Activated naive CD8-positive, alpha-beta T cell treated with anti-CD3 and anti-CD28 coated beads, Interleukin-2, amount 10 ng/mL, durations not matched to agents 7 days and 5 days (primary cell): ENCODE data around the gene NKAIN4. TPM values are rescaled to one million over a fixed set of nuclear protein-coding genes. Genes with fewer than 3 reads are reported as not detected.
A peak's percentile ranks its signal among the peaks of the same experiment; 100 is the strongest.

Source experiments
- ATAC-seq: fragments of 150-1000 bp; cut with Tn5 transposase; one replicate; pipeline ENCODE4 v1.10.0; 2021; ENCODE audit warnings: low read depth, moderate library complexity
- POLR2A ChIA-PET: fragments of 350-600 bp; sonication (Branson Sonifier 250); formaldehyde crosslinking; loops from one replicate; lab custom pipeline; 2021; ENCODE audit warnings: antibody characterized with exemption; lab: Charles Lee
- DNase-seq: peaks from one replicate; pipeline ENCODE4 v3.0.0; 2021
- H3K27ac Mint-ChIP-seq: one replicate; pipeline ENCODE4 v1.8.0; 2022; ENCODE audit warnings: mild to moderate bottlenecking, mixed read lengths
- H3K27me3 Mint-ChIP-seq: one replicate; pipeline ENCODE4 v1.8.0; 2022; ENCODE audit warnings: mild to moderate bottlenecking, moderate library complexity, mixed read lengths
- H3K36me3 Mint-ChIP-seq: one replicate; pipeline ENCODE4 v1.8.0; 2021; ENCODE audit warnings: mild to moderate bottlenecking, mixed read lengths
- H3K4me1 Mint-ChIP-seq: one replicate; pipeline ENCODE4 v1.8.0; 2021; ENCODE audit warnings: mixed read lengths
- H3K4me3 Mint-ChIP-seq: one replicate; pipeline ENCODE4 v1.8.0; 2022; ENCODE audit warnings: mild to moderate bottlenecking, moderate library complexity, mixed read lengths
- H3K9me3 Mint-ChIP-seq: one replicate; pipeline ENCODE4 v1.8.0; 2021; ENCODE audit warnings: mixed read lengths
- total RNA-seq, 2 experiments: library from RNA; stranded (reverse); gene quantifications; one replicate each; pipeline ENCODE4 v1.2.3, GENCODE V29; 2021

NKAIN4 gene
- total RNA-seq, 2 experiments from 2014 or later = not detected

DNA sequence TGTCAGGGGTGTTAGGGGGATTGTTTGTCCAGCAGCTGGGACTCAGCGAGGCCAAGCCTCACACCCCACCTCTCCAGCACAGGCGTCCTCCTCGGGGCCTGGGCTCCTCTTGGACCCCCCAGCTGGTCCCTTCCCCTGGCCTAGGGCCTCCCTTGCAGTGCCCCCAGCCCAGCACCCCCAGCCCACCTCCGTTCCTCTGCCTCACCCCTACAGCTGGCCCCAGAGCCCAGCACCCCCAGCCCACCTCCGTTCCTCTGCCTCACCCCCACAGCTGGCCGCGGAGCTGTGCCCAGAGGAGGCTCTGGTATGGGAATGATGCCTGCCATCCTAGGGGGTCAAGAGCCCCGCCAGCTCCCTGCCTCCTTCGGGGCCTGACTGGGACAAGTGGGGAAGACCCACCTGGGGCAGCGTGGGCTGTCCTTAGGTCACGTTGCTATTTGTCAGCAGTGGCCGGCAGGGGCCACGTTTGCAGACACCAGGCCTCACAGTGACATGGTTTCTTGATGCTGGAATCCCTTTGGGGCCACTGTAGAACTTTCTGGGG, 30.8 kb upstream of the NKAIN4 start:
- Mint-ChIP-seq H3K9me3 (no peaks in the 10 kb centered on the region), H3K4me3 (peak overlapping the region; percentile 65), H3K4me1 (peaks cover 2% of the 10 kb centered on the region), H3K27me3 (no peaks in the 10 kb centered on the region), H3K36me3 (peaks cover 3% of the 10 kb centered on the region), H3K27ac (peak overlapping the region; percentile 75)
- POLR2A ChIA-PET = interaction anchor here (0.6 kb wide), 1 partner anchor 10 kb away, joined by 3 read pairs; no protein-coding TSS in a partner anchor
- DNase-seq (no peak), ATAC-seq (no peak)

DNA sequence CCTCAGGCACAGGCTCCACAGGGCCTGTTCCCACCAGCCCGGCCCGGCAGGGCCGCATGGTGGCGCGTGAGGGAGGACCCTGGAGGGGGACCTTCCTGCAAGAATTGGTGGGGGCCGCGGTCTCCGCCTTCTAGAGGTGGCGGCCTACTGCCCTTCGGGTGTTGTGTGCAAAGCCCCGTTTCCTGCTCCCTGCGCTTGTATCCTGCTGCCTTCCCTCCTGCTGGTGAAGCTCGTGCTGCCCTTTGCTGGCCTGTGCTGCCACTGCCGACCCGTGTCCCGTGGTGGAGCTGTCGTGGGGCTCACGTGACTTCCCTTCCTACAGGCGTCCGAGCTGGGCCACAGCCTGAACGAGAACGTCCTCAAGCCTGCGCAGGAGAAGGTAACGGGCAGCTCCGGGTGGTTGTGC, 30.3 kb upstream of the NKAIN4 start:
- peak overlapping the region; percentile 75 for H3K27ac Mint-ChIP-seq
- ATAC-seq (peak; percentile 23), DNase-seq (no peak)
- H3K4me3 Mint-ChIP-seq = peak overlapping the region; percentile 65
- POLR2A ChIA-PET = interaction anchor here (0.6 kb wide), 1 partner anchor 9 kb away, joined by 3 read pairs; no protein-coding TSS in a partner anchor
- no peaks in the 10 kb centered on the region for H3K27me3 Mint-ChIP-seq
- no peaks in the 10 kb centered on the region for H3K9me3 Mint-ChIP-seq
- peaks cover 2% of the 10 kb centered on the region for H3K4me1 Mint-ChIP-seq
- peaks cover 3% of the 10 kb centered on the region for H3K36me3 Mint-ChIP-seq

DNA sequence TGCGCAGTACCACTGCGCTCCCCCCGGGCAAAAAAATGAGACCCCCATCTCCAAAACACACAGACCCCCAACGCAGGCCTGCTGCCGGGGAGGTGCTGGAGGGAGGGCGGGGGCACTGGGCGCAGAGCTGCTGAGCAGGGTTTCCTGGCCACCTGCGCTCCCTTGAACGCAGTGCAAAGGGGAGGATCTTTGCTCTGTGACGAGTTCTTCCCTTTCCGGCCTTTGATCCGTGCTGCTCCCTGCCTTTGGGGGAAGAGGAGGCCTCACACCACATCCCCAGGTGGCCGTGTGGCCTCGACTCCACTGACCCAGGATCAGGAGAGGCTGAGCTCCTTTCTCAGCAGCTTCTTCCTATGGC, 29.8 kb upstream of the NKAIN4 start:
- Mint-ChIP-seq H3K27ac (peak overlapping the region; percentile 89), H3K4me1 (peaks cover 2% of the 10 kb centered on the region), H3K27me3 (no peaks in the 10 kb centered on the region), H3K4me3 (peak overlapping the region; percentile 67), H3K36me3 (peaks cover 3% of the 10 kb centered on the region), H3K9me3 (no peaks in the 10 kb centered on the region)
- ATAC-seq = peak; percentile 66
- POLR2A ChIA-PET = interaction anchor here (0.8 kb wide), 1 partner anchor 11 kb away, joined by 4 read pairs; the partner anchor contains the start of gene ARFGAP1
- DNase-seq = no peak

DNA sequence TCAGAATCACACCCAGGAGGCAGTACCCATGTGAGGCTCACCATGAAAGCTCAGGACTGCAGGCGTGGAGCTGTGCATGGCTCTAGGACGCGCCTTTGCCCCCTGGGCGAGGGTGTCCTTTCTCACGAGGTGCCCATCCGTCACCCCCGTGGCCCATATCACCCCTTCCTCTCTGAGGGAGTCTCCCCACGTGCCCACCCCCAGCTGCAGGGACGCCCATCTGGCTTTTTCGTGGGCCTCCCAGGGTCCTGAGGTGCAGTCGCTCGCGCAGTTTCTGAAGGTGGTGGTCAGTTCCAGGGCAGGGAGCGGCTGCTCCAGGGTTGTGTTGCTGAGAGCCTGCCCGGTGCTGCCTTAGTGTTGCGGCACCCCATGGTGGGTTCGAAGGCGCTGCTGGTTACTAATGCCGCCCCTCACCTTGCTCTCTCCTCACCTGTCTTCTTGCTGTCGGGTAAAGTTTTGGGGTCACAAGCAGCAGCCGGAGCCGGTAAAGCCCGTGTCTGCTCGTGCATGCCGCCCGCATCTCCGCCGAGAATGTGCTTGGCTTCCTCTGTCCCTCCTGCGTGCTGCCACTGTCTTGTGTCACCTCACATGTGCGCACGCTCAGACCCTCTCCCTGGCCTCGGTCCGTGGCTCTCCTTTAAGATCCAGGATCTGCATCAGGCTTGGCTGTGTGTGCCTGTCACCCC, 29.3 kb upstream of the NKAIN4 start:
- no peaks in the 10 kb centered on the region for H3K27me3 Mint-ChIP-seq
- DNase-seq (no peak), ATAC-seq (peak; percentile 32)
- peak overlapping the region; percentile 67 for H3K4me3 Mint-ChIP-seq
- POLR2A ChIA-PET = interaction anchor here (0.8 kb wide), 1 partner anchor 11 kb away, joined by 4 read pairs; the partner anchor contains the start of gene ARFGAP1
- H3K27ac Mint-ChIP-seq = peak overlapping the region; percentile 89
- H3K9me3 Mint-ChIP-seq = no peaks in the 10 kb centered on the region
- H3K4me1 Mint-ChIP-seq = peaks cover 2% of the 10 kb centered on the region
- peaks cover 3% of the 10 kb centered on the region for H3K36me3 Mint-ChIP-seq

DNA sequence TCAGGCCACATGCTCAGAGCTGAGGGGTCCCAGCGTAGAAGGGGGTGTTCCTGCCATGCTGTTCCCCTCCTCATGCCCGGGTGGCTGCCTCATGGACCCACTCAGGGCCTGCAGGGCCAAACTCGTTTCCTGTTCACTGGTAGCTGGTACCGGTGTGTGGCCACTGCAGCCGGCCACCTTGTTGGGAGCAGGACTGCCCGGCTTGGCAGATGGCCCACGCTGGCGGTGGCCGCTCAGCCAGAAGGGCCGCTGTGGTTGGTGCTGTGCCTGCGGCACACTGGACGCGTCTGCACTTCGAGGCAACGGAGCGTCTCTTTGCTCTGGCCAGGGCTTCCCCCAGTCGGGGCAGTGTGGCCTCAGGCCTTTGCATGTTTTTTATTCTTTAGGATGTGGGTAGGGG, 28.7 kb upstream of the NKAIN4 start:
- POLR2A ChIA-PET = no interaction called here
- no peak overlapping the region for H3K4me3 Mint-ChIP-seq
- no peaks in the 10 kb centered on the region for H3K9me3 Mint-ChIP-seq
- H3K27ac Mint-ChIP-seq = no peak overlapping the region
- no peak for DNase-seq
- H3K4me1 Mint-ChIP-seq = peaks cover 2% of the 10 kb centered on the region
- H3K27me3 Mint-ChIP-seq = no peaks in the 10 kb centered on the region
- H3K36me3 Mint-ChIP-seq = peaks cover 3% of the 10 kb centered on the region
- ATAC-seq = no peak

DNA sequence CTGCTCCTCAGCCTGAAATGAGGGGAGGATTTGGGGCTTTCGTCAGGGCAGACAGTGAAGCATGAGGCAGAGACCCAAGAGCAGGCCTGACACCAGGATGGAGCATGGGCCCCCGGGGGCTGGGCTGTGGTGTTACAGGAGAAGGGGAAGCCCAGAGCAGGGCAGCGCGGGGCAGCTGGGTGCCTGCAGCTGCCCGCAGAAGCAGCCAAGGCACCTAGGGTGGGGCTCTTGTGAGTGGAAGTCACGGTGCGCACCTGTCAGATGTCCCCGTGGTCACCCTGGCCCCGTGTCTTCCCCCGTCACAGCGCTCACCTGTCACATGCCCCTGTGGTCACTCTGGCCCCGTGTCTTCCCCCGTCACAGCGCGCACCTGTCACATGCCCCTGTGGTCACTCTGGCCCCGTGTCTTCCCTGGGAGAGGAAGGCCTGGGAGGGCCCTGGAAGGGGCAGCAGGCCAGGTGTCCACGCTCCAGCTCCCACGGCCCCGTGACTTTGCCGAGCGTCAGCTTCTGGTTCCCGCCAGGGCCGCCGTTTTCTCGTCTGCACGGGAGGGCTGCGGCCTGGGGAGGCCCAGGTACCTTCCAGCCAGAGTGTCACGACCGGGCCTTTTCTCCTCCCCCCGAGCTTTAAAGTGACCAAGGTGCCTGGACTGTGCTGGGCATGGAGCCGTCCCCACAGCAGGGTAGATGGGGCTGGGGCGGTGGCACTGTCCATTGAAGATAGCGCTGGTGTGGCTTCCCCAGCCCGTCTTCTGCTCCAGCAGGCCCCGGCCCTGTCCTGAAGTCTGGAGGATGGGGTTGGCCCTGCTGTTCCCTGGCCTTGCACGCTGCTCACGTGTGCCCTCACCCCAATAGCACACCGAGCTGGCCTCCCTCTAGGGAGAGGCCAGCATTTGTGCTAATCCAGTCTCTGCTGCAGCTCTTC, 27.7 kb upstream of the NKAIN4 start:
- ATAC-seq (no peak), DNase-seq (no peak)
- Mint-ChIP-seq H3K4me3 (no peak overlapping the region), H3K27me3 (no peaks in the 10 kb centered on the region), H3K36me3 (peaks cover 3% of the 10 kb centered on the region), H3K9me3 (no peaks in the 10 kb centered on the region), H3K4me1 (peaks cover 2% of the 10 kb centered on the region), H3K27ac (no peak overlapping the region)
- POLR2A ChIA-PET = no interaction called here

DNA sequence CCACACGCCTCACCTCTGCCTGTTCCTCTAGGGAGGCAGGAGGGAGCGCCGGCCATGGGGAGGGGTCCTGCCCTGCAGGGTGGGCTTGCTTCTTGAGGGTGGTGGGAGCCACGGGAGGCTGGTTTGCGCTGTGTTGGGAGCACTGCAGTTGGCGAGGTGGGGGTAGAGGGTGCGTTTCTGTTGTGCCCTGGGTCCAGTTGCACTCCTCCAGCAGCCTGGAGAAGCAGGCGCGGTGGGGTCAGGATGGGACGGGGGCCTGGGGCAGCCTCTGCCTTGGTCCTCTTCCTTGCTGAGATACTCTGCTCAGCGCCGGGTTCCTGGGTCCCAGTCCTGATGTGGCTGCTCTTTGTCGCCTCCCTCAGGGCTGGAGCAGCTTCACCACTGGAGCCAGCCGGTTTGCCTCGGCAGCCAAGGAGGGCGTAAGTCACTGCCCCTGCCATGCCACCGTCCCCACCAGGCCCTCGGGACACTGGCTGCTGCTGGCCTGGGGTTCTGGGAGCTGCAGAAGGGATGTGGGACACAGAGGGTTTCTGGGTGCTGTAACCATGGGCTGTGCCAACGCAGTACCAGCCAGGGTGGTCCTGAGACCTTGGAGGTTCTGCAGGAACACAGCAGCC, 26.8 kb upstream of the NKAIN4 start:
- peaks cover 2% of the 10 kb centered on the region for H3K4me1 Mint-ChIP-seq
- POLR2A ChIA-PET = no interaction called here
- no peak for DNase-seq

DNA sequence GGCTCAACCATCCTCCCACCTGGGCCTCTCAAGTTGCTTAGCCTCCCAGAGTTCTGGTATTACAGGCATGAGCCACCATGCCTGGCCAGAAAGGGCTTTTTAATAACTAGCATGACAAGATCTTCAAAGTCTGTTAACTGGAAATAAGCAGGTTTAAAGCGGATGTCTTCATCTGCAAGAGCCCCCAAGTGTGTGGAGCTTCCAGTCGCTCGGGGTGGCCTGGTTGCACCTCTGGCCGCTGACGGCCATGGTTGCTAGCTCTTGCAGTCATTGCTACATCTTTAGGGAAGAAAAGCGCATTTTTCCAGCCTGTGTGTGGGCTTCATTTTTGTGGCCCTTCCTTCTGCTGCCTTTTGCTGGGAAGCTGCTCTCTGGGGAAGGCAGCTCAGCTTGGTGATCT, 26.1 kb upstream of the NKAIN4 start:
- H3K36me3 Mint-ChIP-seq = peaks cover 3% of the 10 kb centered on the region
- POLR2A ChIA-PET = no interaction called here
- H3K27ac Mint-ChIP-seq = no peak overlapping the region
- no peak for ATAC-seq
- no peak overlapping the region for H3K4me3 Mint-ChIP-seq
- H3K27me3 Mint-ChIP-seq = no peaks in the 10 kb centered on the region
- no peaks in the 10 kb centered on the region for H3K9me3 Mint-ChIP-seq
- DNase-seq = no peak
- H3K4me1 Mint-ChIP-seq = peaks cover 2% of the 10 kb centered on the region

More for the DNA sequence above, 26.8 kb upstream of the NKAIN4 start:
- peaks cover 3% of the 10 kb centered on the region for H3K36me3 Mint-ChIP-seq
- ATAC-seq = no peak
- H3K9me3 Mint-ChIP-seq = no peaks in the 10 kb centered on the region
- no peak overlapping the region for H3K27ac Mint-ChIP-seq
- H3K4me3 Mint-ChIP-seq = no peak overlapping the region
- no peaks in the 10 kb centered on the region for H3K27me3 Mint-ChIP-seq

DNA sequence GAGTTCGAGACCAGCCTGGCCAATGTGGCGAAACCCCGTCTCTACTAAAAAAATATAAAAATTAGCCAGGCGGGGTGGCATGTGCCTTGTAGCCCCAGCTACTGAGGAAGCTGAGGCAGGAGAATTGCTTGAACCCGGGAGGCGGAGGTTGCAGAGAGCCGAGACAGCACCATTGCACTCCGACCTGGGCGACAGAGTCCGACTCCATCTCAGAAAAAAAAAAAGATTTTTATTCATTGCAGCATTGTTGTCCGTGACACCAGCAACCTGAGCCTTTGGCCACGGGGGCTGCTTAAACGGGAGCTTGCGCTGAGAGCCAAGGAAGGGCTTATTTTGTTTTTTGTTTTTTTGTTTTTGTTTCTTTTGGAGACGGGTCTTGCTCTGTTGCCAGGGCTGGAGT, 25.7 kb upstream of the NKAIN4 start:
- POLR2A ChIA-PET = no interaction called here

DNA sequence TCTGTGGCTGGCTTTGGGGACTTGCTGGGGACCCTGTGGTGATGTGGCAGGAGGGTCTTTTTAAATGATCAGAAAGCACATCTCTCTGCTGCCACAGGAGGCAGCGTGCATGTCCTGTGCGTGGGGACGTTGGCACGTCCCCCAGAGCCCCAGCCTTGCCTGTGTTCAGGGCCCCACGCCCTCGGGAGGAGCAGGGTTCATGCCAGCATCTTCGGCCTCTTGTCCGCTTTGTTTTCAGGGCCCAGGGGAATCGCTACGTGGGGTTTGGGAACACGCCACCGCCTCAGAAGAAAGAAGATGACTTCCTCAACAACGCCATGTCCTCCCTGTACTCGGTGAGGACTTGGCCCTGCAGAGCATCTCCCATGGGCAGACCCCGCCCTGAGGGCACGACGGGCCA, 24.4 kb upstream of the NKAIN4 start:
- H3K36me3 Mint-ChIP-seq = peaks cover under 1% of the 10 kb centered on the region
- POLR2A ChIA-PET = no interaction called here

More for the DNA sequence above, 25.7 kb upstream of the NKAIN4 start:
- Mint-ChIP-seq H3K4me3 (no peak overlapping the region), H3K9me3 (no peaks in the 10 kb centered on the region), H3K27ac (no peak overlapping the region), H3K4me1 (peaks cover 4% of the 10 kb centered on the region), H3K36me3 (peaks cover 3% of the 10 kb centered on the region), H3K27me3 (no peaks in the 10 kb centered on the region)
- DNase-seq = no peak
- ATAC-seq = no peak

DNA sequence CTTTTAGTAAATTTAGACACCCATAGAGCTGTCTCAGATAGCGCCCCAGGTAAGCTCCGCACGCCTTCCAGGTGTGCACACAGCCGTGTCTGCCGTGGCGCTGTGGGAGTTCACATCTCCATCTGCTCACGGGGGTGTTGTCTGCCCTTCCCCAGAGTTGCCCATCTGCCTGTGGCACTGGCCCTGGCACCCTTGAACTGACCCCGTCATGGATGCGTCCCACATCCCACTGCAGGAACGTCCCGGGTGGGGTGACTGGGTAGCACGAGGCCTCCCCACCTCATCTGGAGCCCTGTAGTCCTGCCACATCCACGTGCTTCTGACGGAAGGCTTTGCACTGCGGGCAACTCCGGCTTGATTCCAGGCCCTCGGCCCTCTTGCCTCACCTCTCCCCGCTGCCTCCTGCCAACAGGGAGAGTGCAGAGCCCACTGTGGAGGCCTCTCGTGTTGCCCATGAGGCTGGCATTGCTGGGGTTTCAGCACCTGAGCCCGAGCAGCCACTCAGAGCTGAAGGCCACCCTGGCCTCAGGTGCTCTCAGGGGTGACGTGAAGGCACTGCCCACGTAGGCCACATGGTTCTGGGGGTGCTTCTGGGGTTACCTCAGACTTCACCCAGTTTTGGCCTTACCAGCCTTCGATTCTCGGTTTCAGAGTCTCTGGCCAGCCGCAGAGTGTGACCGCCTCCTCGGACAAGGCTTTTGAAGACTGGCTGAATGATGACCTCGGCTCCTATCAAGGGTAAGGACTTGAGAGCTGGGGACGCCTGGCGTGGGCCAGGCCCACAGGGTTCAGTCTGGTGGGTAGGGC, 23.4 kb upstream of the NKAIN4 start:
- ATAC-seq (no peak), DNase-seq (no peak)
- H3K4me1 Mint-ChIP-seq = peaks cover 10% of the 10 kb centered on the region
- no peaks in the 10 kb centered on the region for H3K9me3 Mint-ChIP-seq
- H3K4me3 Mint-ChIP-seq = no peak overlapping the region
- H3K27ac Mint-ChIP-seq = no peak overlapping the region
- POLR2A ChIA-PET = no interaction called here
- no peaks in the 10 kb centered on the region for H3K27me3 Mint-ChIP-seq
- no peaks in the 10 kb centered on the region for H3K36me3 Mint-ChIP-seq

More for the DNA sequence above, 24.4 kb upstream of the NKAIN4 start:
- no peak for ATAC-seq
- DNase-seq = no peak
- H3K27ac Mint-ChIP-seq = no peak overlapping the region
- no peaks in the 10 kb centered on the region for H3K9me3 Mint-ChIP-seq
- H3K27me3 Mint-ChIP-seq = no peaks in the 10 kb centered on the region
- peaks cover 8% of the 10 kb centered on the region for H3K4me1 Mint-ChIP-seq
- H3K4me3 Mint-ChIP-seq = no peak overlapping the region

DNA sequence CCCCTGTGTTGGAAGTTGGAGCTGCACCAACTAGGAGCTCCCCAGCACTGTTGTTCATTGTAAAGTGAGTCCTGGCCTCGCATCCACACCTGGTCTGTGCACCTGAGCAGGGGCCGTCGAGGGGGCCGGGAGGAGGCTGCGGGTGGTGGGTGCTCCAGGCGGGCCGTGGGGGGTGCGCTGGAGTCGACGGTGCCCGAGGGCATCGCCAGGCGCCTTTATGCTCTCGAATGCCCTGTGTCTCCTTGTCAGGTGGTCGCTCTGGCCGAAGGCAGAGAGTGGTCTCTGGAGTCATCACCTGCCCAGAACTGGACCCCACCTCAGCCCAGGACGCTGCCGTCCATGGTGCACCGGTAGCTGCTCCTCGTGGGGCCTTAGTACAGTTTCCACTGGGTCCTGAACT, 22.7 kb upstream of the NKAIN4 start:
- no peaks in the 10 kb centered on the region for H3K27me3 Mint-ChIP-seq
- H3K9me3 Mint-ChIP-seq = no peaks in the 10 kb centered on the region
- no peak overlapping the region for H3K4me3 Mint-ChIP-seq
- ATAC-seq = no peak
- DNase-seq = no peak
- peaks cover 10% of the 10 kb centered on the region for H3K4me1 Mint-ChIP-seq
- H3K27ac Mint-ChIP-seq = no peak overlapping the region
- no peaks in the 10 kb centered on the region for H3K36me3 Mint-ChIP-seq
- POLR2A ChIA-PET = no interaction called here
